ENCODE data around the gene SNX13.
"Not testable (repeated sequence)": the region's sequence is repeated elsewhere in the genome, so short reads cannot be mapped to it uniquely, and the experiment has no call there.

Gene SNX13

DNA sequence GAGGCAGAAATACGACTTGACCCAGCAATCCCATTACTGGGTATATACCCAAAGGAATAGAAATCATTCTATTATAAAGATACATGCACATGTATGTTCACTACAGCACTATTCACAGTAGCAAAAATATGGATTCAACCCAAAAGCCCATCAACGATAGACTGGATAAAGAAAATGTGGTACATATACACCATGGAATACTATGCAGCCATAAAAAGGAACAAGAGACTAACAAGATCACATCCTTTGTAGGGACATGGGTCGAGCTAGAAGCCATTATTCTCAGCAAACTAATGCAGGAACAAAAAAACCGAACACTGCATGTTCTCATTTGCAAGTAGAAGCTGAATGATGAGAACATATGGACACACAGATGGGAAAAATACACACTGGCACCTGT lies 31.0 kb downstream of the SNX13 start:
- DNase-seq, result not testable (repeated sequence)

DNA sequence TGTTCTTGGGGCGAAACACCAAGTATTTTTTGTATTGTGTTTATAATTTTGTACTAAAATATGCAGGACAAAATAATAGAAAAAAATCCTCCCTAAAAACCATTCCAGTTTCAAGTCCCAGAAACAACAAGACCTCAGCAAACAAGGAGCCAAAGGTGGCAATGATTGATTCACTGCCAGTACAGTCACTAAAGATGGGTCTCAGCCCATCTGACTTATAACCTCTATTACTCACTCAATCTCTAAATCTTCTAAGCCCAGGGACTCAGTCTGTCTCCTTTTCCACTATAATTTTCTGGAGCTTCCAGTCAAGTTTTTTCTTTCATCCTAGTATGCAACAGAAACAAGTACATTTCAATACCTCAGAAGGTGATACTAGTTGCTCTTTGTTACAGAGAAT lies 33.3 kb downstream of the SNX13 start:
- no peak for DNase-seq

DNA sequence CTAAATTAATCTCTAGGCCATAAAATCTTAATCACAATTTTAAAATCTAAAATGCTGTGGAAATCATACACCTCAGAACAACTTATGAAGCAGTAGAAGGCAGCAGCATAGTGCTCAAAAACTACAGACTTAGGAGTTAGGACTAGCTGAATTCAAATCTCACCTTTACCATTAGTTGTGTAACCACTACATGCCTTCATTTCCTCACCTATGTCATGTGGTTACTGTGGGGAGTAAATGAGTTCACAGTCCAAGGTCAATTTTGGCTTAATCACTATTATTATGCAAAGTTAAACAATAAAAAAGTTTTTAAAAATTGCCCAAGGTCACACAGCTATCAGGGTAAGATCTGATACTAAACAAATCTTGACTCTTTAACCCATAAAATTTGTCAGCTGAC lies 37.0 kb downstream of the SNX13 start:
- DNase-seq, result no peak

DNA sequence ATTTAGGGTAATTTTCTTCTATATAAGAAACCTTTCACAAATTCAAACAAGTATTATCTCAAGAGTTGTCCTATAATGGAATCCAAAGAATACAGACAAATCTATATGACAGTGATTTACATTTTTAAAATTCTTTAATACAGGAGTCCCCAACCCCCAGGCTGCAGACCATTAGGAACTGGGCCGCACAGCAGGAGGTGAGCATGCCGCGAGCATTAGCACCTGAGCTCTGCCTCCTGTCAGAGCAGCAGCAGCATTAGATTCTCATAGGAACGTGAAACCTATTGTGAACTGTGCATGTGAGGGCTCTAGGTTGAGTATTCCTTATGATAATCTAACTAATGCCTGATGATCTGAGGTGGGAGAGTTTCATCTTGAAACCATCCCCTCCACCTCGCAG lies 37.7 kb downstream of the SNX13 start:
- no peak for DNase-seq

DNA sequence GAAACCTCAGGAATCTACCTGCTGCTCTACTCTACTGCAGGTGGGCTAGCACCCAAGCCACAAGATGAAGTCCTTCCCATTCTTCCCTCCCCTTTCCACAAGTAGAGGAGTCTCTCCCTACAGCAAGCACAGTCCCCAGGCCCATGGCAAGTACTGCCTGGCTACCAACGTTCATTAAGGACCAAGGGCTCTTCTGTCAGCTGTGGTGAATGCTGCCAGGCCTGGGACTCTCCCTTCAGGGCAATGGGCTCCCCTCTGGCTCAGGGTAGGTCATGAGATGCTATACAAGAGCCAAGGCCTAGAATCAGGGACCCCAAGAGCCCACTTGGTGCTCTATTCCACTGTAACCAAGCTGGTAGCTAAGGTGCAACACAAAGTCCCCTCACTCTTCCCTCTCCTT lies 39.8 kb downstream of the SNX13 start:
- no peak for DNase-seq

DNA sequence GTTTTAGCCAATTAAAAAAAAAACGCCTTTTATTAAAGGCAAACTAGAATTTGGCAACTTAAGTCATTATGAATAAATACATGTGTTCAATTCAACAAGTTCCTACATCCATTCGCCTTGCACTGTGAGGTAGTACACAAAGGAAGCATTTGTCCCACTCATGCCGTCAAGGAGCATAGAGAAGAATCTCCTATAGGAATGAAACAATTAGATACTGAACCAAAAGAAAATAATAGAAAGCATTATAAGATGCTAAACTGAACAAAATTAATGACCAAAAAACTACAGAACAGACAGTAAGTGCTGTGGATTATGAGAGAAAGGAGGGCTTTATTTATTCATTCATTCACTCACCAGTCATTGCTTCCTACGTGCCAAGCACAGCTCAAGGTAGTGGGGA lies 42.2 kb downstream of the SNX13 start:
- no peak for DNase-seq

DNA sequence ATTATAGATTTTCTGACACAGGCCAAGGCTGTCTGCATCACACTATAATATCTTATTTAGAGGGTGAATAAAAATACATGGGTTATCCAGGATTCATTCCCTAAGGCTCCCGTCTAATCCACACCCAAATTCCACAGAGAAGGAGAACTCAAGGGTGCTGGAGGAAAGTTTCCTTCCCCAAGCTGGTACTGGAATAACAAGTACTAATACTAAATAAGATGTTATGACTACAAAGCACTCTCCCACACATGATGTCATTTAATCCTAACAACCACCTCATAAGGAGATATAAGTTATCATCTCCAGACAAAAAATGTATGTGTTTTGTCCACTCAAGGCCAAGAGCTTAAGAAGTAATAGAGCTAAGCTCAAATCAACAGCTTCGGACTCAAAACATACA lies 53.0 kb downstream of the SNX13 start:
- no peak for DNase-seq

DNA sequence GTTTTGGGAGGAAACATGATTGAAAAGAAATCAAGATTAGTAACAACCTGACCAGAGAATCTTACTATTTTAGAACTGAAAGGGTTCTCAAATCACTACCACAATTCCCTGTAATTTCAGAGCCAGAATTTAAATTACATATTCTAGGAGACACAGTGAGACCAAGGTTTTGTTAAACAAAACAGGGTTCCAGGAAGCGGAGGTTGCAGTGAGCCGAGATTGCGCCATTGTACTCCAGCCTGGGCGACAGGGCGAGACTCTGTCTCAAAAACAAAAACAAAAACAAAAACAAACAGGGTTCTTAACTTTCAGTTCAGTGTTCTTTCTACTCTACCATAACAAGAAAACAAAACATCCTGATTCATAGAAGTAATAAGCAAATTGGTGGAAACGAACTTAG lies 57.6 kb downstream of the SNX13 start:
- no peak for DNase-seq

DNA sequence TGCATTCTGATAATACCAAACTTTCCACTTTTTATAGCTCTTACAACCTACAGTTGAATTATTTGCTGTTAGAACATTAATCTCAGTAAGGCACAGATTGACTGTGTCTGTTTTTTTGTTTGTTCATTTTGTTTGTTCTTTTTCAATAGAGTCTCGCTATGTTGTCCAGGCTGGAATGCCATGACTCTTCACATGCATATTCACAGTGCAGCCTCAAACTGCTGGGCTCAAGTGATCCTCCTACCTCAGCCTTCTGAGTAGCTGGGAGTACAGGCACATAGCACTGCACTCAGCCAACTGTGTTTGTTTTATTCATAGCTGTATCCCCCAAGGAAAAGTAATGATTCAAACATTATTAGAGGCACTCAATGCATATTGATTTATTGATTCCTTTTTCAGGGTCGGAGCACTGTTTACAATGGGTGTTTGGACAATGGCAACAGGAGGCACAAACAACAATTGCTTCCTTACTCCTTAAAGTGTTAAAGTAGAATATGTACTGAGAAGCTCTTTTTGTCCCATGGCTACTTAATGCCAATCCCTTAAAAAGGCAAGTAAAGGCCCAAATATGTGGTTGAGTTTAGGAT lies 61.1 kb downstream of the SNX13 start:
- DNase-seq, result no peak

DNA sequence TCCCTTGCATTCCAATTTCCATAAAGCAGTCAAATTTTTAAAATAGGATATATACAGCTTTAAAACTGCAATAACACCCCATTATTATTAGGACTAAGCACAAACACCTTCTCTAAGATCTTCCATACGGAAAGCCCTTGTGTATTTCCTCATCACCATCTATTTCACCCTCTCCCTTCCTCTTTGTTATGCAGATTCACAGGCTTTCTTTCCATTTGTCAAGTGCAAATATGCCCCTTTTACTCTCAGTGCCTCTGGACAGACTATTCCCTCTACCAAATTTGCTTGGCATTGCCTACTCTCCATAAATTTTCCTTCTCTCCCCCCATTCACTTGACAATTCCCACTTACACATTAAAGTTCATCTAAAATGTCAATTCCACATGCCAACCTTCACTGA lies 61.7 kb downstream of the SNX13 start:
- DNase-seq, result no peak

DNA sequence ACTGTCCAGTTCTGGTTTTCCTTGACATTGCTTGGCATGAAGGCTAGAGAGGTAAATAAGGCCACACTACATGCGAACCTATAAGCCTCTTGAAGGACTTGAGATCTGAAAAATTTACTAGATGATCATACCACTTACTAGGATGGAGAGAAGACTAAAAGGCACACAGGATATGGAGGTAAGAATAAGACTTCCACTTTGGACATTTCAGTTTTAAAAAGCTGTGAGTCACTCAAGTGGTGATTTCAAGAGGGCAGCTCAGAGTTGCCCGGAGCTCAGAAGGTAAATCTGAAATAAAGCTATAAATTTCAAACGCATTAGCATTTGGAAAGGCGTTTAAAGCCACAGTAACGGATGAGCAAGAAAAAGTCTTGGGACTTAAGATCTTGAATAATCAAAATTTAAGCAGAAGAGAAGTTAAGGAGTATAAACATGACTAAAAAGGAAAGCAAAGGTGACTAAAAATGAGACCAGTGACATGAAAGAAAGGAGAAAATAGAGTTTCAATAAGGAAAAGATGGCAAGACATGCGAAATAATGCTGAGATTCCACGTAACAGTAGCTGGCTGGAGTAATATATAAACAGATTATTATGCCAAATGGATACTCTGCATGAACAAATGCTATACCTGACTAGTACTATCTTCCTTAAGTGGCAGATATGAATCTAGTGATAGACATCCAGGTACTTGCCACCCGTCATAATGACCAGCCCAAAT lies 68.3 kb downstream of the SNX13 start:
- no peak for DNase-seq

DNA sequence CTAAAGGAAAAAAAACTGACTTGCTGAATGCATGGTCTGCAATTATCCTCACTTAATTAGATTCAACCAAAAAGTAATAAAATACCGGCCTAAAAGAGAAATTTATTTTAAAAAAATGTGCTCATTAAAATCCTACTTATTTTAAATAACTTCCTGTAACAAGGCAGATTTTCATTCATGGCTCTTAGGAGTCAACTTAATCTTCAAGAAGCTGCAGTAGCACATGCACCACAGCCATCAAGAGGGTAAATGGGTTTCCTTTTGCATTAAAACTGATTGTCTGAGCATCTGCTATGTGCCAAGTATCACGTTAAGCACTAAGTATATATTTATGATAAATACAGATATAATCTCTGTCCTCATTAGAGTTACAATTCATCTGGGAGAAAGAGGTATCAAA lies 69.9 kb downstream of the SNX13 start:
- no peak for DNase-seq

DNA sequence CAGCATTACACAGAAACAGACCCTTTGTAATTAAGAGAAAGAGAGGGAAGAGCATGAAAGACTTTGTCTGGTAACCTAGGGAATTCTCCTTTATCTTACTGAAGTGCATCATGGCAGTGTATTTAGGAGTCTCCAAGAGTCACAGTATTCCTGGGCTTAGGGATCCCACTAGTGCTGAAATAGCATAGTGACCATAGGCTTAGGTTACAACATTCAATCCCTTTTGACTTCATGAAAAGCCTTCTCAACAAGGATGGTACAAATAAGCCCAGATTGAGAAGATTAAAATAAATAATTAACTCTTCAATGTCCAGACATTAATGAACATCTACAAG lies 76.5 kb downstream of the SNX13 start:
- no peak for DNase-seq

DNA sequence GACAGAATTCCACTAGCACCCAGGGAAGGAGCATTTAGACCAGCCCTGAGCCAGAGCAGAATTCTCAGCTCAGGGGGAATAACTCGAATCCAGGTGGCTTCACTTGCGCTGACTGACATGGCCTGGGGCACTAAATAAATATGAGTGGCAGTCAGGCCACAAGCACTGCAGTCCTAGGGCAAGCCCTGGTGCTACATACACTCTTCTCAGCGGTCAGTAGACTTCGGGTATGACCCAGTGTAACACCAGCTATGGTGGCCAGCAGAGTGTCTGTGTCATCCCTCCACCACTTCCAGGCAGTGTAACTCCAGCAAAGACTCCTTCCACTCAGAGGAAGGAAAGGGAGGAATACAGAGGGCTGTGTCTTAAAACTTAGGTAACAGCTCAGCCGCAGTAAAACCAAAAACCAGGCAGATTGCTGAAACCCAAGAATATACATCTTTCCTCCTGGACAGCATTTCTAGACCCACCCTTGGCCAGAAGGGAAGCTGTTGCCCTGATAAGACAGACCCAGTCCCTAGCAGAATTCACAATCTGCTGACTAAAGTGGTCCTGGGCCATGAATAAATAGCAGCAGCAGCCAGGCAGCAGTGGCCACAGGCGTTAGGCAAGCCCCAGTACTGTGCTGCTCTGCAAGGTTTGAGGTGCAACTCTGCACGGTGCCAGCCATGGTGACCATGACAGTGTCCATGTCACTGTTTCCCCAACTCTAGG lies 77.0 kb downstream of the SNX13 start:
- DNase-seq, result no peak

DNA sequence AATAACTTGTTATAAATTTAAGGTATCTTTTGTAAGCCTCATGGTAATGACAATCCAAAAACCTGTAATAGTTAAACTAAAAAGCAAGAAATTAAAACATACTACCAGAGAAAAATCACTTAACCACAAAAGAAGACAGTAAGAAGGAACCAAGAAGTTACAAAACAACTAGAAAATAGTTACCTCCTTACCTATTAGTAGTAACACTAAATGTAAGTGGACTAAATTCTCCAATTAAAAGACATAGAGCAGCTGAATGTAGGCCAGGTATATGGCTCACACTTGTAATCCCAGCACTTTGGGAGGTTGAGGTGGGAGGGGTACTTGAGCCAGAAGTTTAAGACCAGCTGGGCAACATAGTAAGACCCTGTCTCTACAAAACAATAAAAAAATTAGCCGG lies 84.0 kb downstream of the SNX13 start:
- DNase-seq, result no peak

DNA sequence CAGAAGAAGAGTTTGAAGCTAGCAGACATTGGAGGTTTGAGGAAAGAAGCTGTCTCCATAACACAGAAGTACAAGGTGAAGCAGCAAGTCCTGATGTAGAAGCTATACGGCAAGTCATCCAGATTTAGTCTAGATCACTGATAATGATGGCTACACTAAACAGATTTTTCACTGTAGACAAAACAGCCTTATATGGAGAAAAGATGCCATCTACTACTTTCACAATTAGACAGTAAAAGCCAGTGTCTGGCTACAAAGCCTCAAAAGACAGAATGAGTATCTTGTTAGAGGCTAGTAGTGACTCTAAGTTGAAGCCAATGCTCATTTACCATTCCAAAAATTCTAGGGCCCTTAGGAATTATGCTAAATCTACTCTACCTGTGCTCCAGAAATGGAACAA lies 85.1 kb downstream of the SNX13 start:
- DNase-seq, result no peak

DNA sequence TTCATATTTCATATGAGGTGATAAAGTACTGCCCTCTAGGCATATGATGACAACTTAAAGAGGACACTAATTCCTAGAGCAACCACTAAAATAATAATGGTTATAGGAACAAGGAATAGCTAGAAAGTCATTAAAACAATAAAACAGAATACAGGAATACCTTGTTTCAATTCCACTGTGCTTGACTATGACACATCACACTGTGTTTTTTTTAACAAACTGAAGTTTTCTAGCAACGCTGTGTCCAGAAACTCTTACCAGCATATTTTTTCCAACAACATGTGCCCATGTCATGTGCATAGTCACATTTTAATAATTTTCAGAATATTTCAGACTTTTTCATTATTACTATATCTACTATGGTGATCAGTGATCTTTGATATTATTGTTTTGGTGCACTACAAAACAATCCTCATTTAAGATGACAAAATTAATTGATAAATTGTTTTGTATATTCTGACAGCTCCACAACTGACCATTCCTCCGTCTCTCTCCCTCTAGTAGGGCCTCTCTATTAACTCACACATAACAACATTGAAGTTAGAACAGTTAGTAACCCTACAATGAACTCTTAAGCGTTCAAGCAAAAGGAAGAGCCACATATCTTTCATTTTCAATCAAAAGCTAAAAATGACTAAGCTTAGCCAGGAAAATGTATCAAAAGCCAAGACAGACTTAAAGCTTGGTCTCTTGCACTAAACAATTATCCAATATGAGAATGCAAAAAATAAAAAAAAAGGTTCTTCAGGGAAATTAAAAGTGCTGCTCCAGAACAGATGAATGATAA lies 85.8 kb downstream of the SNX13 start:
- no peak for DNase-seq

DNA sequence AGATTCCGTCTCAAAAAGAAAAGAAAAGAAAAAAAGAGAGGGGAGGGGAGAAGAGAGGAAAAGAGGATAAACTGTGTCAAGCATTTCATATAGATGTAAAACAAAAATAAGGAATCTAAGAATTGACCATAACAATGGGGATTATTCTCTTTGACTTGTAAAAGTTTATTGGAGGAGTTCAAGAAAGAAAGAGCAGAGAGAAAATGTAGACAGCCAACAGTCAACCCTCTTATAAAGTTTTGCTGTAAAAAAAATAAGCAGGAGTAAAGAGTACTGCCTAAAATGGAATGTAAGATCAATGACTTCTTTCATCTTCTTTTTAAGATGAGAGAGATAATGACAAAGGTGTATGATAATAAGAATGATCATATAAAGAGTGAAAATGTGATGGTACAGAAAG lies 87.9 kb downstream of the SNX13 start:
- DNase-seq, result no peak

DNA sequence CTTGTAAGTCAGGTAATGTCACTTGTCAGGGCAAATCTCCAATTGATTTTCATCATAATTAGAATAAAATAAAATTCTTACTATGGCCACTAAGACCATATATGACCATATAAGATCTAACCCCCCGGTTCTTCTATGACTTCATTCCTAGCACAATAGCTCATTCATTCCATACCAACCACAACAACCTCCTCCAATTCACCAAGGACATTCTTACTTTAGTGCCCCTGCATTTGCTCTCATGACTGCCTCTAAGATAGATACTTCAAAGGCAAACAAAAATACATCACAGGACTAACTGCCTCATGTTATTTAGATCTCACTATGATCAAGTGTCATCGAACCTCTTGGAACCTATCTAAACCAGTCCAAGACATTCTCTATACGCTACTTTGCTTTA lies 90.8 kb downstream of the SNX13 start:
- DNase-seq, result no peak

DNA sequence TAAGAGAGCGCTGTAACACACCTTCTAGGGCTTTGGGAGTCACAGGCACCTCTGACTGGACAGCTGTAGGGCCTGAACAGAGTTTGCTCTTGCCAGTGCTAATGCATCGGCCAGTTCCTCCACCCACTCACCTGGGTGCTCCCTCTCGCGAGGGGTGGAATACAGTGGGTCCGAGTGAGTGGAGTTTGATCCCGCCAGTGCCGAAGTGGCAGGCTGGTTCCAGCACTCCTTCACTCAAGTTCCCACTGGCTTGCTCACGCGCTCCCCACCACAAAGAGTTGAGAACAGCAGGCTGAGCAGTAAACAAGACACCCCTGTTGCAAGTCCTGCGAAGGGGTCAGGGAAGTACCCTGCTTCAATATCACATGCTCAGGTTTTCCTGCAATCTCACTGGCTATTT lies 91.8 kb downstream of the SNX13 start:
- no peak for DNase-seq

DNA sequence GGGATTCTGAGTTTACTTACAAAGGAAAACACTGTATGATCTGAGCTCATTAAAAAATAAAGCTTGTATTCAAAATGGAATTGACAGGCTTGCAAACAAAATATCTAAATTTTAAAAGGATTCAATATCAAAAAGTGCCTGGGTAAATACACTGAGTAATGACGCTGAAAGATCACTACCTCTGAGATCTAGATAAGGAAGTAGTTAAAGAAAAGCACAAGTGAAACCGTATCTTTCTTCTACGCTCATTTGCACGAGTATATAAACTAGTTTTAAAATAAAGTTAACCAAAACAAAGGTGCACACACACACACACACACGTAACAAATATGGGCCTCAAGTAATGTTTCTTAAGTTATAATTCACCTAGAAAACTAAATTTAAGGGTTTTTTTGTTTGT lies 93.4 kb downstream of the SNX13 start:
- no peak for DNase-seq

DNA sequence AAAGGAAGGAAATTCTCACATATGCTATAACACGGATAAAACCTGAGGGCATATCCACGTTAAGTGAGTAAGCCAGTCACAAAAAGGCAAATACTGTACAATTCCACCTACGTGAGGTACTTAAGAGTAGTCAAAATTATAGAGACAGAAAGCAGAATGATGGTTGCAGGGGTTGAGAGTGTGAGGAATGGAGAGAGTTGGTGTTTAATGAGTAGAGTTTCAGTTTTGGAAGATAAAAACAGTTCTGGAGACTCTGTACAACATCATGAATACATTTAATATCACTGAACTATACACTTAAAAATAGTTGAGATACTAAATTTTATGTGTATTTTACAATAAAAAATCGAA lies 95.1 kb downstream of the SNX13 start:
- no peak for DNase-seq

DNA sequence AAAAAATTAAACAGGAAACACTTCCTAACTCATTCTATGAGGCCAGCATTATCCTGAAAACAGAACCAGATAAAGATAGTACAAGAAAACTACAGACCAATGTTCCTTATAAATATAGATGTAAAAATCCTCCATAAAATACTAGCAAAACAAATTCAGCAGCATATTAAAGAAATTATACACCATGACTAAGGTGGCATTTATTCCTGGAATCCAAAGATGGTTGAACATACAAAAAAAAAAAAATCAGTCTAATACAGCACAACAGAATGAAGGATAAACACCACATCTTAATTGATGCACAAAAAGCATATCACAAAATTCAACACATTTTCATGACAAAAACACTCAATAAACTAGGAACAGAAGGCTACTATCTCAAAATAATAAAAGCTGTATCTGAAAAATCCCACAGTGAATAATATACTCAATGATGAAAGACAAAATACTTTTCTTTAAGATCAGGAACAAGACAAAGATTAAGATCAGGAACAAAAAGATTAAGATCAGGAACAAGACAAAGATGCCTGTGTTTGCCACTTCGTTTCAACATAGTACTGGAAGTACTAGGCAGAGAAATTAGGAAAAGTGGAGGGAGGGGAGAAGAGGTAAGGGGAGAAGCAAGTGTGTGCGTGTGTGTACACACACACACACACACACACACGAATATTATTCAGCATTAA lies 95.6 kb downstream of the SNX13 start:
- DNase-seq, result no peak

All from COR-L47 (cell line).